Muscle of leg (tissue), 11 donors: ENCODE data around the gene CSMD2. TPM values are rescaled to one million over a fixed set of nuclear protein-coding genes. Genes with fewer than 3 reads are reported as not detected.

Experiments used
- DNase-seq: peaks from one replicate; pipeline ENCODE4 v3.0.0; 2013
- H3K27ac ChIP-seq: one replicate; pipeline ENCODE4 v1.5.1; 2013; ENCODE audit warnings: mild to moderate bottlenecking, low read length, control low read depth
- H3K27me3 ChIP-seq: one replicate; pipeline ENCODE4 v1.6.1; 2013; ENCODE audit warnings: low read length; ENCODE audit not compliant: control insufficient read depth, insufficient read depth
- H3K36me3 ChIP-seq: one replicate; pipeline ENCODE4 v1.6.1; 2013; ENCODE audit warnings: low read length; ENCODE audit not compliant: control insufficient read depth, insufficient read depth
- H3K4me1 ChIP-seq: one replicate; pipeline ENCODE4 v1.6.1; 2013; ENCODE audit warnings: low read length; ENCODE audit not compliant: control insufficient read depth, insufficient read depth
- H3K4me3 ChIP-seq: one replicate; pipeline ENCODE4 v1.5.1; 2013; ENCODE audit warnings: low read length, control low read depth
- H3K9me3 ChIP-seq: replicated peaks from 2 replicates; pipeline ENCODE4 v1.6.1; 2013; ENCODE audit warnings: low read depth, low read length; ENCODE audit not compliant: control insufficient read depth
- WGBS: methylation state at CpG from one replicate; pipeline ENCODE4 v1.1.5; 2013; ENCODE audit warnings: missing lambda C conversion rate; ENCODE audit not compliant: insufficient coverage; 5-methylcytosine and 5-hydroxymethylcytosine counted together
- polyA plus RNA-seq, 8 donors: library from polyadenylated mRNA; unstranded; fragments of 120-200 nt; gene quantifications; one replicate each; pipeline versions ENCODE4 v1.2.1 to v1.2.3, GENCODE V29; 2013; ENCODE audit warnings: inconsistent platforms in 1 of 8, low replicate concordance in 1 of 8; ENCODE audit not compliant: insufficient read length in 8 of 8, insufficient read depth in 1 of 8
- total RNA-seq: library from RNA; stranded (reverse); fragments of 120-200 nt; gene quantifications from one replicate; pipeline ENCODE4 v1.2.4, GENCODE V29; 2013

CSMD2 gene
- total and polyA plus RNA-seq, 9 donors = 0.27 to 1.6 (median 0.52) TPM

- DNase-seq = no peak
- no peak overlapping the region for H3K4me3 ChIP-seq
- no peaks in the 10 kb centered on the region for H3K9me3 ChIP-seq
- H3K27me3 ChIP-seq = no peaks in the 10 kb centered on the region
- H3K4me1 ChIP-seq = no peaks in the 10 kb centered on the region
- H3K27ac ChIP-seq = no peak overlapping the region
- WGBS = 69% methylated on average over 4 of the region's 9 CpGs
- H3K36me3 ChIP-seq = no peaks in the 10 kb centered on the region
Observed at GRCh38 chr1:33709174-33709782, 455.8 kb downstream of the CSMD2 start.

DNA sequence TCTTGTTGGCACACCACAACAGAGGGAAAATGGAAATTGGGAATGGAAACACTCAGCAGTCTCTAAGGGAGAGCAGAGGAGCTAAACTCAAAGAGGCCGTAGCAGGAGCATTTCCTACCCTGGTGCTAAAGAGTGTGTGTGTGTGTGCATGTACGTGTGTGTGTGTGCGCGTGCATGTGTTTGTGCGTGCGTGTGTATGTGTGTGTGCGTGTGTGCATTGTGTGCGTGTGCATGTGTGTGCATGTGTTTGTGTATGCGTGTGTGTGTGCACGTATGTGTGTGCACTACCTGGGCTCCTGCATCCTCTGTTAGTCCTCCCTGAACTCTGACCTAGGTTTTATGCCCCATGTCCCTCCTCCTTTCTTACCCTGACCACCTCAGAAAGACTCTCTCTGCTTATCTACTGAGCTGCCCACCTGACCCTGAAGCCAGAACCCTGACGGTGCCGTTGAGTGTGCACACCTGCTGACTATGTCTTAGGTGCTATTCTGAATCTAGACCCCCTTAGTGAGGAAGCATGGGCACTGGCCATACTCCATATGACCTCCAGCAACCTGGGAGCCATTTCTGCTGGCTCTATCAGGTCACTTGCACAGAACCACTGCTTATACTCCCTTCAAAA is 458.3 kb downstream of the CSMD2 start:
- Histone ChIP-seq H3K9me3 (no peaks in the 10 kb centered on the region), H3K27ac (no peak overlapping the region), H3K27me3 (no peaks in the 10 kb centered on the region), H3K36me3 (no peaks in the 10 kb centered on the region), H3K4me3 (no peak overlapping the region), H3K4me1 (no peaks in the 10 kb centered on the region)
- WGBS = 70% methylated on average over 5 of the region's 12 CpGs
- no peak for DNase-seq

DNA sequence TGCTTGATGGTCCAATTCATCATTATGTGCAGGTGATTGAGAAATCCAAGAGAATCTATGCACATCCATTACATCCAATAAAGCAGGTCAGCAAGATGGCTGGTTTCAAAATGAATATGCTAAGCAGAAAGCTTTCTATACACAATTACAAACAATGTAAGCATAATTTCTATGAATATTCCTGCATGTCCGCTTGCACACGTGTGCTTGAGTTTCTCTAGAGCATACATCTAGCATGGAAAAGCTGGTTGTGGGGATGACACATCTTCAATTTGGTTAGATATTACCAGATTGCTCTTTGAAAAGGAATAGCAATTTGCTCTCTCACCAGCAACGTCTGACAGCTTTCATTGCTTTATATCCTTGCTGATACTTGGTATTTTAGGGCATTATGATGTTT is 461.6 kb downstream of the CSMD2 start:
- Histone ChIP-seq H3K4me1 (no peaks in the 10 kb centered on the region), H3K9me3 (no peaks in the 10 kb centered on the region), H3K4me3 (no peak overlapping the region), H3K27ac (no peak overlapping the region), H3K36me3 (no peaks in the 10 kb centered on the region), H3K27me3 (peaks cover under 1% of the 10 kb centered on the region)
- WGBS = no CpG with 5 or more reads among the region's 3 CpGs
- DNase-seq = no peak

- 85% methylated on average over 9 of the region's 14 CpGs for WGBS
- no peak overlapping the region for H3K27ac ChIP-seq
- peaks cover 5% of the 10 kb centered on the region for H3K27me3 ChIP-seq
- no peaks in the 10 kb centered on the region for H3K4me1 ChIP-seq
- no peaks in the 10 kb centered on the region for H3K9me3 ChIP-seq
- no peaks in the 10 kb centered on the region for H3K36me3 ChIP-seq
- no peak overlapping the region for H3K4me3 ChIP-seq
- no peak for DNase-seq
Observed at GRCh38 chr1:33698361-33699035, 466.5 kb downstream of the CSMD2 start.

- DNase-seq = no peak
Observed at GRCh38 chr1:33697816-33698215, 467.2 kb downstream of the CSMD2 start.

DNA sequence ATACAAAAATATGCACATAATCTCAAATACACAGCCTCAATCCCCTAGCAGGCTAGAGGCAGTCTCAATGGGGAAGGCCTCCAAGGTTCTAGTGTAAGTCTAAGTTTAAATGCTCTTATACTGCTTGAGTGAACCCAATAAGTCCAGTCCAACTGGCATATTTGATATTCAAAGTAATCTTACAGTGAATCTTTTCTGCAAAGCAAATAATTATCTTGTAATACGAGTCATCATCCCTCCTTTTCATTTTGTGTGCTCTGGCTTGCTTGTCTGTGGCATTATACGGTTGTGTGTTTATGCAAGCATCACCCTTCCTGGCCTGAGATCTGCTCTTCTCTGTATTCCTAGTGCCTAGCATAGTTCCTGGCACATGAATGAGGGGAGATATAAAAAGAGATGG is 468.1 kb downstream of the CSMD2 start:
- H3K4me3 ChIP-seq = no peak overlapping the region
- no peak for DNase-seq
- H3K27ac ChIP-seq = no peak overlapping the region
- H3K27me3 ChIP-seq = peaks cover 5% of the 10 kb centered on the region
- no peaks in the 10 kb centered on the region for H3K9me3 ChIP-seq
- WGBS = no CpG with 5 or more reads among the region's 2 CpGs
- no peaks in the 10 kb centered on the region for H3K36me3 ChIP-seq
- H3K4me1 ChIP-seq = no peaks in the 10 kb centered on the region

More at GRCh38 chr1:33697816-33698215, 467.2 kb downstream of the CSMD2 start:
- no peak overlapping the region for H3K27ac ChIP-seq
- H3K27me3 ChIP-seq = peaks cover 5% of the 10 kb centered on the region
- H3K36me3 ChIP-seq = no peaks in the 10 kb centered on the region
- 71% methylated on average over 1 of the region's 2 CpGs for WGBS
- H3K9me3 ChIP-seq = no peaks in the 10 kb centered on the region
- no peaks in the 10 kb centered on the region for H3K4me1 ChIP-seq
- H3K4me3 ChIP-seq = no peak overlapping the region

GRCh38 chr1:33696311-33696710 is 468.7 kb downstream of the CSMD2 start:
- peaks cover 5% of the 10 kb centered on the region for H3K27me3 ChIP-seq
- H3K9me3 ChIP-seq = no peaks in the 10 kb centered on the region
- no peak overlapping the region for H3K27ac ChIP-seq
- H3K4me3 ChIP-seq = no peak overlapping the region
- WGBS = no CpG with 5 or more reads among the region's 1 CpG
- no peaks in the 10 kb centered on the region for H3K4me1 ChIP-seq
- H3K36me3 ChIP-seq = no peaks in the 10 kb centered on the region
- no peak for DNase-seq

DNA sequence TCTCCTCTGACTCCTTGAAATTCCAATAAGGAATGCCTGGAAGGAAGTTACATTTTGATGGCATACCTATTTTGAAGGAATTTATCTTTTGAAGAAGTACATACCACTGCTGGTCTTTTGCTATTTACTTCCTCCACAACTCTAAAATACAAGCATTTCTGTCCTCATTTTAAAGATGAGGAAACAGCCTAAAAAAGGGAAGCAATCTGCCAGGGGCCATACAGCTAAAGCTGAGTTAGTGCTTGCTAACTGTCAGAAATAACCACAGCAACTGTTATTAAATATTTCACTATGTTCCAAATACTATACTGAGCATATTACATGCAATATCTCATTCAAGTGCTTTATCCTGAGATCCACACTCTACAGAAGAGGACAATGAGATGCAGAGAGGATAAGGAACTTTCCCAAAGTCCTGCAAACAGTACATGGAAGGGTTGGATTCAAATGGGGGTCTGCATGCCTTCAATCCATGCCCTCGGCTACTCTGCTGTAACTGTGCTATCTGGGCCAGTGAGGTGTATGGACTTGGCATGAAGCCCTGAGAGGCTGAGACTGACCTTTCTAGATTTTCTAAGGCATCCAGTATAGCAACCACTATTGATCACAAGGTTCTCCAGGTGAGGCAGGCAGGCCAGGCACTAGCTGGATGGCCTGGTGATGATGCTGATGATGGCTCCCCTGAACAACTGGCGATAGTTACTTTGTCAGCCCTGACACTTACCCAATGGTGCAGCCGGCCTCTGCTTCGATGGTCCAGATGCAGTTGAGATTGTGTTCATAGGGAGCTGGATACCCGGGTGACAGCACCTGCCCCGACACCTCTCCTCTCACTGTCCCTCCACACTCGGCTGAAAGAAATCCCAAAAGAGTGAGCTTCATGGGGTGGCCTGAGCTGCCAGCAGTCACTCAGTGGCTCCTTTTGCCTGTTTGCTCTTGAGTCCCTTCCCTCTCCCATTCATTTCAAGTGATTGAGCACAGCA is 472.5 kb downstream of the CSMD2 start:
- H3K4me3 ChIP-seq = no peak overlapping the region
- 82% methylated on average over 6 of the region's 7 CpGs for WGBS
- no peaks in the 10 kb centered on the region for H3K36me3 ChIP-seq
- H3K27ac ChIP-seq = no peak overlapping the region
- no peaks in the 10 kb centered on the region for H3K4me1 ChIP-seq
- H3K27me3 ChIP-seq = peaks cover 4% of the 10 kb centered on the region
- no peak for DNase-seq
- H3K9me3 ChIP-seq = no peaks in the 10 kb centered on the region

GRCh38 chr1:33687000-33687399 is 478.0 kb downstream of the CSMD2 start:
- no CpG with 5 or more reads among the region's 1 CpG for whole genome bisulfite sequencing
- Histone ChIP-seq H3K4me3 (no peak overlapping the region), H3K27me3 (peaks cover 7% of the 10 kb centered on the region), H3K4me1 (no peaks in the 10 kb centered on the region), H3K36me3 (no peaks in the 10 kb centered on the region), H3K9me3 (no peaks in the 10 kb centered on the region), H3K27ac (no peak overlapping the region)
- no peak for DNase-seq

- Histone ChIP-seq H3K27ac (no peak overlapping the region), H3K27me3 (peaks cover 9% of the 10 kb centered on the region), H3K4me3 (no peak overlapping the region), H3K4me1 (no peaks in the 10 kb centered on the region), H3K36me3 (no peaks in the 10 kb centered on the region), H3K9me3 (no peaks in the 10 kb centered on the region)
- no CpG with 5 or more reads among the region's 1 CpG for WGBS
- no peak for DNase-seq
Observed at GRCh38 chr1:33686551-33686950, 478.5 kb downstream of the CSMD2 start.
